SH-SY5Y (cell line): ENCODE results near the gene ATP12A.

Source experiments
- GATA2 ChIP-seq: IDR thresholded peaks from 2 replicates; pipeline ENCODE4 v1.6.1; 2011; ENCODE audit warnings: mild to moderate bottlenecking, low read depth, low read length
- GATA3 ChIP-seq: IDR thresholded peaks from 2 replicates; pipeline ENCODE4 v1.6.1; 2011; ENCODE audit warnings: low read depth, mild to moderate bottlenecking, low read length, moderate library complexity

DNA sequence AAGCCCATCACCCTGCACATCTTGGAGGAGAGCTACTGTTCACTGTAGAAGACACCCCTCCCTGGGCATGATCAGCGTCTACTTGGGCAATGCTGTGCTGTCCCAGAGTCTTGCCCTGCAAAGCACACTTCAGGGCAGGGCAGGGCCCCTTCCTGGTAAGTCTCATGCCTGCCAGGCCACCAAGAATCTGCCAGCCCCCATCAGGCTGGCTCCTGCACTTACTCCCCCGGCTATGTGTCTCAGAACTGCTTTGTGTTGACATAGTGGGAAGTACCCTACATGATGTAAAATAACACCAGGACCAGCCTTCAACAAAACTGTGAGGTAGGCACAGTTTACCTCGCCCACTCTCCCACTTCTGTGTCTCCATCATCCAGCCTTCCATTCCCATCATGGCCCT, 27.8 kb upstream of the ATP12A start:
- TF ChIP-seq GATA3: no peak
- TF ChIP-seq GATA2: no peak
